Neuronal stem cell (in vitro differentiated cells): Measurements from ENCODE around the gene CDR2.

ENCODE experiments used
- DNase-seq: peaks from one replicate; pipeline ENCODE4 v3.0.0-alpha.2; 2013; ENCODE audit warnings: low spot score
- H2AFZ ChIP-seq: one replicate; pipeline ENCODE4 v1.6.1; 2013; ENCODE audit warnings: mild to moderate bottlenecking, low read length, inconsistent platforms
- H2AK5ac ChIP-seq: 2 replicates; pipeline ENCODE4 v1.6.1; 2013; ENCODE audit warnings: low read depth, mild to moderate bottlenecking, inconsistent platforms, low read length, moderate library complexity, mixed read lengths
- H2BK120ac ChIP-seq: 2 replicates; pipeline ENCODE4 v1.6.1; 2013; ENCODE audit warnings: low read depth, mild to moderate bottlenecking, inconsistent platforms, low read length, moderate library complexity, mixed read lengths
- H2BK12ac ChIP-seq: one replicate; pipeline ENCODE4 v1.6.1; 2013; ENCODE audit warnings: low read length, inconsistent platforms
- H2BK15ac ChIP-seq: 2 replicates; pipeline ENCODE4 v1.6.1; 2013; ENCODE audit warnings: mild to moderate bottlenecking, low read length, inconsistent platforms, mixed read lengths
- H2BK5ac ChIP-seq: one replicate; pipeline ENCODE4 v1.6.1; 2013; ENCODE audit warnings: inconsistent platforms, mild to moderate bottlenecking, low read length, moderate library complexity
- H3K14ac ChIP-seq: one replicate; pipeline ENCODE4 v1.6.1; 2013; ENCODE audit warnings: low read length, inconsistent platforms
- H3K18ac ChIP-seq: 2 replicates; pipeline ENCODE4 v1.6.1; 2013; ENCODE audit warnings: low read length, inconsistent platforms
- H3K23ac ChIP-seq: 2 replicates; pipeline ENCODE4 v1.6.1; 2013; ENCODE audit warnings: low read depth, mild to moderate bottlenecking, mixed read lengths, low read length, inconsistent platforms; ENCODE audit not compliant: poor library complexity
- H3K27ac ChIP-seq: replicated peaks from 3 replicates; pipeline ENCODE4 v1.5.1; 2013; ENCODE audit warnings: low read length, inconsistent platforms
- H3K27me3 ChIP-seq, 3 experiments: 2 replicates each; pipeline ENCODE4 v1.6.1; 2013; ENCODE audit warnings: low read length in 3 of 3, mild to moderate bottlenecking in 2 of 3, inconsistent platforms in 1 of 3, low read depth in 1 of 3, mixed read lengths in 1 of 3, moderate library complexity in 1 of 3; ENCODE audit not compliant: control insufficient read depth in 3 of 3, insufficient read depth in 3 of 3
- H3K36me3 ChIP-seq, 2 donors: replicated peaks in 1 of 2; 2 replicates each; pipeline ENCODE4 v1.6.1; 2013; ENCODE audit warnings: low read length in 2 of 2; ENCODE audit not compliant: control insufficient read depth in 2 of 2, insufficient read depth in 2 of 2
- H3K4ac ChIP-seq: 2 replicates; pipeline ENCODE4 v1.6.1; 2013; ENCODE audit warnings: inconsistent platforms, mild to moderate bottlenecking, low read length, moderate library complexity
- H3K4me1 ChIP-seq, 2 donors: 1 replicate in 1 of 2; 2 replicates in 1 of 2; pipeline ENCODE4 v1.6.1; 2013; ENCODE audit warnings: low read length in 2 of 2, low read depth in 1 of 2; ENCODE audit not compliant: control insufficient read depth in 2 of 2, insufficient read depth in 1 of 2
- H3K4me2 ChIP-seq: one replicate; pipeline ENCODE4 v1.6.1; 2013; ENCODE audit warnings: mild to moderate bottlenecking, low read length, inconsistent platforms; ENCODE audit not compliant: insufficient read depth, poor library complexity, severe bottlenecking
- H3K4me3 ChIP-seq, 2 donors: 2 replicates each; pipeline ENCODE4 v1.5.1; 2013; ENCODE audit warnings: low read length in 2 of 2, mild to moderate bottlenecking in 2 of 2, inconsistent platforms in 1 of 2, moderate library complexity in 1 of 2
- H3K79me1 ChIP-seq: one replicate; pipeline ENCODE4 v1.6.1; 2013; ENCODE audit warnings: low read depth, mild to moderate bottlenecking, inconsistent platforms, low read length, moderate library complexity
- H3K9ac ChIP-seq: one replicate; pipeline ENCODE4 v1.6.1; 2013; ENCODE audit warnings: mild to moderate bottlenecking, low read depth, low read length, inconsistent platforms; ENCODE audit not compliant: poor library complexity
- H3K9me3 ChIP-seq, 2 donors: replicated peaks in 1 of 2; 2 replicates each; pipeline versions ENCODE3 to v1.6.1; 2013; ENCODE audit warnings: low read length in 2 of 2, mild to moderate bottlenecking in 2 of 2, inconsistent platforms in 1 of 2, low read depth in 1 of 2, mixed read lengths in 1 of 2, moderate library complexity in 1 of 2; ENCODE audit not compliant: control insufficient read depth in 2 of 2, insufficient read depth in 1 of 2
- H4K8ac ChIP-seq: one replicate; pipeline ENCODE4 v1.6.1; 2013; ENCODE audit warnings: low read depth, mild to moderate bottlenecking, inconsistent platforms, low read length, moderate library complexity
- H4K91ac ChIP-seq: one replicate; pipeline ENCODE4 v1.6.1; 2013; ENCODE audit warnings: low read length, low read depth, mild to moderate bottlenecking, inconsistent platforms; ENCODE audit not compliant: poor library complexity
- WGBS, 2 donors: extraction: QIAGEN DNeasy Blood & Tissue Kit; methylation state at CpG; one replicate each; pipeline ENCODE4 v1.1.7; 2013; ENCODE audit warnings: missing lambda C conversion rate in 2 of 2, mixed read lengths in 1 of 2; ENCODE audit not compliant: insufficient read length in 2 of 2, insufficient replicate concordance in 1 of 2; ENCODE audit errors: extremely low coverage in 2 of 2; 5-methylcytosine and 5-hydroxymethylcytosine counted together

The CDR2 gene

DNA sequence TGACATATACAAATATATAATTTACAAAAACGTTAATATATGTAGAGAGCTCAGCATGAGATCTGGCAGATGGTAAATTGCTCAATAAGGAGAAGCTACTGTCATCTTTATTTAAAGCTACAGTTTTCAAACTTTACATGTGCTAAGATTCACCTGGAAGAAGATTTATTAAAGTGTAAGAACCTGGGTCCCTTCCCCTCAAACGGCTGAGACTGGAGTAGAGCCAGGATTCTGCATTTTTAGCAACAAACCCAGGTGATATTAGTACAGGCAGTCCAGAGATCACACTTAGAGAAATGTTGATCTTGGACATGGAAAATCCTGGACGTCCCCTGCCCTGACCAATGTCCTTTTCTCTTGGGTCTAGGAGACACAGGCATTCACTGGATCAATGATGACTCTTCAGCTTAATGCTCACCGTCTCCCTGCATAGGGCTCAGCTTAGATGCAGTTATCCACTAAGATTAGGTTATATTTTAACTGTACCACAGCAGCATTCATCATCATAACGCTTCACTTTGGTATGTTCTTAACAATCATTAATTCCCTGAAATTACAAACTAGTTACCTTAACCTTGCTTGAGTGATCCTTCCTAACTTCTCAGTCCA lies 20.4 kb downstream of the CDR2 start:
- Histone ChIP-seq H4K8ac (no peak overlapping the region), H3K9me3 (no peaks in the 10 kb centered on the region), H3K18ac (no peak overlapping the region), H3K9ac (no peak overlapping the region), H3K36me3 (peaks cover 5 to 19% of the 10 kb centered on the region in 2 donors), H2AK5ac (no peak overlapping the region), H3K27me3 (no peaks in the 10 kb centered on the region), H2BK5ac (no peak overlapping the region), H3K4ac (no peak overlapping the region), H3K79me1 (peaks cover 1% of the 10 kb centered on the region), H3K14ac (no peak overlapping the region), H3K4me1 (peaks cover 4 to 7% of the 10 kb centered on the region in 2 donors), H2BK15ac (no peak overlapping the region), H3K27ac (no peak overlapping the region), H3K4me2 (no peak overlapping the region), H3K4me3 (no peak overlapping the region), H3K23ac (no peak overlapping the region), H2AFZ (no peak overlapping the region), H2BK120ac (no peak overlapping the region), H4K91ac (no peak overlapping the region), H2BK12ac (no peak overlapping the region)
- DNase-seq = no peak
- WGBS, 2 donors = no CpG with 5 or more reads among the region's 5 CpGs

DNA sequence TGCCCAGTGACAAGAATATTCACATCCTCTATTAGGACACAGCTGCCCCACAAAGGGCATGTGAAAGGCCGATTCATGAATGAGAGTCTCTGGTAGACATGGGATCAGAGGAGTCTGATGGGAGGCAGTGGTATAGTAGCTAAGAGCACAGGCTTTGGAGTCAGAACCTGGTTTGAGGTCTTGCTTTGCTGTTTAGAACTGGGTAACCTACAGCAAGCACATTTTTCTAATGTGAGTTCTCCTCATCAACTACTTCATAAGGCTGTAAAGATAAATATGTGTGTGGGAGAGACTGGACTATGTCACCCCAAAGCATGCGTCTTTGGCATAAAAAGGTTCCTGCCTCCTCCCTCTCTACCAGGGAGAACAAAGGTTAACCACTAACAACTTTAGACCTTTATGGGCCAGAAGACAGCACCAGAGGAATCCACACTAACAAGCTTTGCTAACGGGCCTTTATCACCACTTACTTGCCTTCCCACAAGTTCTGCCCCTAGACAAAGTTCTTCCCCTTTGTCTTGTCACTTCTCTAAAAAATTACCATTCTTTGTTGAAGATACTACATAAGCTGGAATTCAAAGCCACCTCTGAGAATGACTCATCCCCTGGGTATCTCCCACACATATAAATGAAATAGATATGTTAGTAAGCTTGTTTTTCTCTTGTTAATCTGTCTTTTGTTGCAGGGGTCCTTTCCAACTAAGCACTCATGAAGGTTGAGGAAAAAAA lies 21.1 kb downstream of the CDR2 start:
- Histone ChIP-seq H3K79me1 (peaks cover 1% of the 10 kb centered on the region), H3K4me1 (peaks cover 4 to 7% of the 10 kb centered on the region in 2 donors), H4K8ac (no peak overlapping the region), H2AK5ac (no peak overlapping the region), H3K9me3 (no peaks in the 10 kb centered on the region), H3K14ac (no peak overlapping the region), H3K27ac (no peak overlapping the region), H3K23ac (no peak overlapping the region), H3K36me3 (peaks cover 10 to 26% of the 10 kb centered on the region in 2 donors), H2BK15ac (no peak overlapping the region), H3K27me3 (no peaks in the 10 kb centered on the region), H3K4me2 (no peak overlapping the region), H3K4ac (no peak overlapping the region), H3K18ac (no peak overlapping the region), H2AFZ (no peak overlapping the region), H2BK12ac (no peak overlapping the region), H3K9ac (no peak overlapping the region), H4K91ac (no peak overlapping the region), H2BK5ac (no peak overlapping the region), H2BK120ac (no peak overlapping the region), H3K4me3 (no peak overlapping the region)
- WGBS, 2 donors = no CpG with 5 or more reads among the region's 3 CpGs
- DNase-seq = no peak

- Histone ChIP-seq H2BK15ac (no peak overlapping the region), H3K14ac (no peak overlapping the region), H3K4me2 (no peak overlapping the region), H2AFZ (no peak overlapping the region), H4K91ac (no peak overlapping the region), H2AK5ac (no peak overlapping the region), H3K4me1 (peaks cover 4 to 7% of the 10 kb centered on the region in 2 donors), H3K4ac (no peak overlapping the region), H3K9ac (no peak overlapping the region), H3K4me3 (no peak overlapping the region), H2BK12ac (no peak overlapping the region), H3K27ac (no peak overlapping the region), H3K27me3 (no peaks in the 10 kb centered on the region), H3K23ac (no peak overlapping the region), H3K18ac (no peak overlapping the region), H3K36me3 (peaks cover 10 to 31% of the 10 kb centered on the region in 2 donors), H2BK120ac (no peak overlapping the region), H3K9me3 (no peaks in the 10 kb centered on the region), H3K79me1 (peaks cover 1% of the 10 kb centered on the region), H2BK5ac (no peak overlapping the region), H4K8ac (no peak overlapping the region)
- WGBS, 2 donors = no CpG with 5 or more reads among the region's 5 CpGs
- no peak for DNase-seq
These were observed 21.7 kb downstream of the CDR2 start for GRCh38 chr16:22352723-22353122.

- no peak overlapping the region for H4K91ac ChIP-seq
These were observed 22.3 kb downstream of the CDR2 start for GRCh38 chr16:22352140-22352539.

More at GRCh38 chr16:22352140-22352539, 22.3 kb downstream of the CDR2 start:
- Histone ChIP-seq H3K4ac (no peak overlapping the region), H3K9me3 (no peaks in the 10 kb centered on the region), H3K4me3 (no peak overlapping the region), H3K14ac (no peak overlapping the region), H3K27me3 (no peaks in the 10 kb centered on the region), H2BK15ac (no peak overlapping the region), H3K79me1 (peaks cover 1% of the 10 kb centered on the region), H3K18ac (no peak overlapping the region), H2BK12ac (no peak overlapping the region), H3K4me1 (peaks cover 4 to 7% of the 10 kb centered on the region in 2 donors), H3K23ac (no peak overlapping the region), H3K4me2 (no peak overlapping the region), H3K27ac (no peak overlapping the region), H2BK120ac (no peak overlapping the region), H2BK5ac (no peak overlapping the region), H2AFZ (no peak overlapping the region), H3K9ac (no peak overlapping the region), H4K8ac (no peak overlapping the region), H2AK5ac (no peak overlapping the region), H3K36me3 (peaks cover 15 to 35% of the 10 kb centered on the region in 2 donors)
- WGBS, 2 donors = no CpG with 5 or more reads among the region's 6 CpGs
- no peak for DNase-seq
